Fibroblast of the aortic adventitia (primary cell): ENCODE results near the gene AGA. TPM values are rescaled to one million over a fixed set of nuclear protein-coding genes. Genes with fewer than 3 reads are reported as not detected.

ENCODE experiments used
- DNase-seq: peaks from one replicate; pipeline ENCODE4 v3.0.0-alpha.2; 2010; ENCODE audit warnings: low read depth
- H3K4me3 ChIP-seq: 2 replicates; pipeline ENCODE4 v1.5.1; 2011; ENCODE audit warnings: low read depth, mild to moderate bottlenecking, control low read depth, low read length, moderate library complexity
- CTCF ChIP-seq: IDR thresholded peaks from 2 replicates; pipeline ENCODE4 v1.5.1; 2011; ENCODE audit warnings: mild to moderate bottlenecking, low read length, control low read depth, inconsistent platforms; ENCODE audit not compliant: insufficient read depth
- total RNA-seq: library from RNA; depleted of rRNA; stranded (reverse); fragments of >200 nt; gene quantifications from 2 replicates; pipeline ENCODE4 v1.2.3, GENCODE V29; 2012; ENCODE audit warnings: low replicate concordance

Gene AGA
- total RNA-seq, 1 donor = 39.0 TPM

GRCh38 chr4:177386278-177386815 is 55.9 kb downstream of the AGA start:
- TF ChIP-seq CTCF = no peak
- DNase-seq = no peak
- no peak overlapping the region for H3K4me3 ChIP-seq

- no peak for TF ChIP-seq CTCF
- H3K4me3 ChIP-seq = no peak overlapping the region
- DNase-seq = peak; percentile 23
These were observed 56.5 kb downstream of the AGA start for GRCh38 chr4:177385576-177386277.

DNA sequence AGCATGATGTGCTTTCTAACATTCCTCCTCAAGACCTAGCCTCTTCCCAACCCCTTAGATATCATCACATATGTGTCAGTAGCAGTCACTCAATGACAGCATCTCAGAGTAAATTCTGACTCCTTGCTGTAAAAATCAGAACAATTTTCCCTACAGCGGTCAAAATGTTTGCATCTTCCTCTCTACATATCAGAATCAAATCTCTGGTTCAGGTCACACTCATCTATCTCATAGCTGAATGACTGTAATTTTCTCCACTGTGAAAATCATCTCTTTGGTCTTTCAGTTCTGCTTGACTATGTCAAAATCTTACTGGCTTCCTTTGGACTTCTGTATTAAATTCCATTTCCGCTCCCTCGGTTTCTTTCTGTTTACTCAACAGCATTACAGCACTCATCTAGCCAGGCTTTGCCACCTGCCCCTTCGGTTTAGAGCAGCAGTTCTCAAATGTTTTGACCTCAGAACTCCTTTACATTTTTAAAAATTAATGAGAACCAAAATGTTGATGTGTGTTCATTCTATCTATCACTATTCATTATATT is 57.3 kb downstream of the AGA start:
- no peak for TF ChIP-seq CTCF
- DNase-seq = no peak
- no peak overlapping the region for H3K4me3 ChIP-seq

DNA sequence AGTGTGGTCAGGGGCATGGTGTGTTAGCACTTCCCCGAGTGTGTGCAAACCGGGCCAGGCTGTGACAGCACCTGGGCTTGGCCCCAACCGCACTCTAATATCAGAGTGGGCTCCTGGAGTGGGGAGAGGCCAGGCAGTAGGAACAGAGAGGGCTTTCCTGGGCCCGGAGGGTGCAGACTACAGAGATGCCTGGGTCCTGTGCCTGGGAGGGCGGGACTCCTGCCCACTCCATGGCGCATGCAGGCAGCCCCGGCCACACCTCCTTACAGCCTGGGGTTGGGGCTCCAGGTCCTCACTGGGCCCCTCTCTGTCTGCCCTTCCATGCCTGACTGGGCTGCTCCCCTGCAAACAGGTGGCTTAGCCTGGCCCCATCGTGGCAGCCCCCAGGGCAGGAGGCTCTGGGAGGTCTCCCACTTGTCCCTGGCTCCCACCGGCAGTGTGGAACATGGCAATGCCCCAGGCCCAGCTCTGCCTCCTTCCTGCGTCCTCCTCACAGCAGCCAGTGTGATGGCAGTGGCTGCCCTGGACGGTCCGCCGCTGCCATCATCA is 60.4 kb downstream of the AGA start:
- no peak overlapping the region for H3K4me3 ChIP-seq

More for the DNA sequence above, 60.4 kb downstream of the AGA start:
- DNase-seq = no peak
- no peak for TF ChIP-seq CTCF

Other genes starting within 250 kb of the AGA start
- gene NEIL3, start 132.6 kb downstream of the AGA start, total RNA-seq = 3.7 and 20.8 TPM in 2 replicates